Choroid plexus epithelial cell (primary cell): ENCODE measurements around the gene SLC4A4.

Experiments
- DNase-seq: peaks from one replicate; pipeline ENCODE4 v3.0.0-alpha.2; 2010; ENCODE audit warnings: low read depth
- H3K4me3 ChIP-seq: 2 replicates; pipeline ENCODE4 v1.5.1; 2011; ENCODE audit warnings: low read depth, mild to moderate bottlenecking, control low read depth, low read length, moderate library complexity
- TF ChIP-seq, protein P1 (sequence below): conservative IDR thresholded peaks from 2 replicates; pipeline ENCODE4 v1.5.1; 2011; ENCODE audit warnings: low read depth, mild to moderate bottlenecking, control low read depth, inconsistent platforms, low read length, moderate library complexity

The SLC4A4 gene

DNA sequence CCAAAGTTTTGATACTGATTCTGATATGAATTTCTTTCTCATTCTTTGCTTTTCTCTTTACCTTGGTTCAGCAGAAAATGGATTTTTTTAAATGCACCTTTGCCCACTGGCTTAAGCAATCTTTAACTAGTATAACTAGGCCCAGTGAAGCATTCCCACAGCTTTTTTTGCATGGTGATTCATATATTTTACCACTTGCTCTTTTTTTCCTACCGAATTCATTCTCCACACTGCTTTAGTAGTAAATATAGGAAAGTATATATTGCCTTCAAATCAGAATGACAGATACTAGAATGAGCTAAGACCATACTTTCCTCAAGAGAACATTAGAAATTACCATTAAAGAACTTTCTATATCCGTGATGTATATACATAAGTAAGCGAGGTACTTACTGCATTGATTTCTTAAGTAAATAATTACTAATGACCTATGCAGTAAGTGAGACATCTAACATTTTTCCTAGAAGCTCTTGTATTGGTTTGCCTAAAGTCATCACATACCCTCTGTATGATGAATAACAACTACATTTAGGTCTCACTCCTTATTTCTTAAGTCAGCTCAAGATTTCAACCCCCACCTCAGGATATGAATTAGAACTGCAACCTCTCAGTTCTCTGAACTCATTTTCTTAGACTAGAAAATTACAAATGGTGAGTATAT, 44.2 kb downstream of the SLC4A4 start:
- no peak for DNase-seq
- TF ChIP-seq, protein P1, sequence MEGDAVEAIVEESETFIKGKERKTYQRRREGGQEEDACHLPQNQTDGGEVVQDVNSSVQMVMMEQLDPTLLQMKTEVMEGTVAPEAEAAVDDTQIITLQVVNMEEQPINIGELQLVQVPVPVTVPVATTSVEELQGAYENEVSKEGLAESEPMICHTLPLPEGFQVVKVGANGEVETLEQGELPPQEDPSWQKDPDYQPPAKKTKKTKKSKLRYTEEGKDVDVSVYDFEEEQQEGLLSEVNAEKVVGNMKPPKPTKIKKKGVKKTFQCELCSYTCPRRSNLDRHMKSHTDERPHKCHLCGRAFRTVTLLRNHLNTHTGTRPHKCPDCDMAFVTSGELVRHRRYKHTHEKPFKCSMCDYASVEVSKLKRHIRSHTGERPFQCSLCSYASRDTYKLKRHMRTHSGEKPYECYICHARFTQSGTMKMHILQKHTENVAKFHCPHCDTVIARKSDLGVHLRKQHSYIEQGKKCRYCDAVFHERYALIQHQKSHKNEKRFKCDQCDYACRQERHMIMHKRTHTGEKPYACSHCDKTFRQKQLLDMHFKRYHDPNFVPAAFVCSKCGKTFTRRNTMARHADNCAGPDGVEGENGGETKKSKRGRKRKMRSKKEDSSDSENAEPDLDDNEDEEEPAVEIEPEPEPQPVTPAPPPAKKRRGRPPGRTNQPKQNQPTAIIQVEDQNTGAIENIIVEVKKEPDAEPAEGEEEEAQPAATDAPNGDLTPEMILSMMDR = no peak
- no peak overlapping the region for H3K4me3 ChIP-seq

DNA sequence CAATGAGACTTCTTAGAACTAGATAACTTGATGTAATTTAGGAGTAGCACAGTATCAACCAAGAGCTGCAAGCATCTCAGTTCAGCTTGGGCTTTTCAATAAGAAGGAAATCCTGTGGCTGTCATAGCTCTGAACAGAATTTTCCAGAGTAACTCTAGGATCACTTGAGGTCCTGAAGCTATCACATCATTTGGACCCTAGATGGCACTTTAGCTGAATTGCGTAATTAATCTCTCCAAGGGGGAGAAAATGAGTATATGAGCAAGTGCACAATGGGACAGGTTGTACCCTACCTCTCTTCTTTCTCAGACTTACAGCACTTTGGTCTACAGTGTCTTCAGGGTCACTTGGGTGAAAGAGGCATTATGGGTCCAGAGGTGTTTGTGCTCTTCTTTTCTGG, 45.2 kb downstream of the SLC4A4 start:
- TF ChIP-seq, protein P1 = no peak
- H3K4me3 ChIP-seq = no peak overlapping the region
- DNase-seq = no peak

GRCh38 chr4:71389149-71389827, 50.5 kb downstream of the SLC4A4 start:
- DNase-seq = no peak
- TF ChIP-seq, protein P1 = no peak
- H3K4me3 ChIP-seq = no peak overlapping the region

GRCh38 chr4:71392109-71392508, 53.3 kb downstream of the SLC4A4 start:
- TF ChIP-seq, protein P1 = no peak
- DNase-seq = no peak

GRCh38 chr4:71396382-71396781, 57.6 kb downstream of the SLC4A4 start:
- TF ChIP-seq, protein P1 = no peak
- DNase-seq = peak; percentile 8
- H3K4me3 ChIP-seq = no peak overlapping the region

More at GRCh38 chr4:71392109-71392508, 53.3 kb downstream of the SLC4A4 start:
- no peak overlapping the region for H3K4me3 ChIP-seq

- TF ChIP-seq, protein P1 = no peak
- DNase-seq = no peak
- no peak overlapping the region for H3K4me3 ChIP-seq
Observed at GRCh38 chr4:71400810-71401209, 62.0 kb downstream of the SLC4A4 start.

GRCh38 chr4:71402616-71403015, 63.8 kb downstream of the SLC4A4 start:
- DNase-seq = no peak
- TF ChIP-seq, protein P1 = no peak
- no peak overlapping the region for H3K4me3 ChIP-seq
